HG02870 (cell line): ENCODE results near the gene PHTF2.
A peak's percentile ranks its signal among the peaks of the same experiment; 100 is the strongest.
"Not testable (repeated sequence)": the region's sequence is repeated elsewhere in the genome, so short reads cannot be mapped to it uniquely, and the experiment has no call there.

Experiments used
- ATAC-seq: cut with Tn5 transposase; IDR thresholded peaks from one replicate; pipeline ENCODE4 v1.9.1; 2021; ENCODE audit warnings: mild to moderate bottlenecking, moderate library complexity; ENCODE audit not compliant: unreplicated experiment

The PHTF2 gene

GRCh38 chr7:77873416-77874327 lies 75.1 kb downstream of the PHTF2 start:
- ATAC-seq: not testable (repeated sequence)

GRCh38 chr7:77877791-77878190 lies 79.2 kb downstream of the PHTF2 start:
- no peak for ATAC-seq

DNA sequence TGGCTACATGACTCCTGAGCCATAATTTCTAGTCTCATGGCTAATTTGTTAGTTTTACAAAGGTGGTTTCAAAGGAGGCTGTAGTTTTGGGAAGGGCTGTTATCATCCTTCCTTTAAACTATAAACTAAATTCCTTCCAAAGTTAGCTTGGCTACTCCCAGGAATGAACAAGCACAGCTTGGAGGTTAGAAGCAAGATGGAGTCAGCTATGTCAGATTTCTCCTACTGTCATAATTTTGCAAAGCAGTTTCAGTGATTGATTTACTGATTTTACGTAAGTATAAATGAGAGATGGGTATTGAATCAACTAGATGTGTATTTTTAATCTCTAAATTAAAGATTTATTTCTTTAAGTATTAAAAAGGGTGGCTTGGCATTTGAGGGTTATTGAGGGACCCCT lies 79.9 kb downstream of the PHTF2 start:
- no peak for ATAC-seq

DNA sequence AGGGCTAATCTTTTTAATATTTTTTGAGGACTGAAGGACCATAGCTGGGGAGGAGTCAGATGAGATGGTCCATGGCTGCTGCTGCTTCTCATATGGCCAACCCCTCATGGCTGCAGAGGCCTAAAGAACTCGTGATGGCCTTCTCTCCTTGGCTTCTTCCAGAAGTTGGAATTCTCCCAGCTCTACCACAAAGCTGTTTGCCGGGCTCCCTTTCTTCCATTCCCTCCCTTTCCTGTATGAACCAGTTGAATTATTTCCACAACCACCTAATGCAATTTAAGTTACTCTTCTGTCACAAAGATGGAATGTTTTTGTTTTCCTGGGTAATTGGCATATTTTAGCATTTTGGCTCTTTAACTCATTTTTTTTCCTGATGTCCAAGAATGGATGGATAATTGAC lies 80.7 kb downstream of the PHTF2 start:
- ATAC-seq: no peak

- no peak for ATAC-seq
These were observed 83.3 kb downstream of the PHTF2 start for GRCh38 chr7:77881871-77882270.

GRCh38 chr7:77885155-77885554 lies 86.6 kb downstream of the PHTF2 start:
- no peak for ATAC-seq

GRCh38 chr7:77887567-77887966 lies 89.0 kb downstream of the PHTF2 start:
- peak; percentile 51 for ATAC-seq

DNA sequence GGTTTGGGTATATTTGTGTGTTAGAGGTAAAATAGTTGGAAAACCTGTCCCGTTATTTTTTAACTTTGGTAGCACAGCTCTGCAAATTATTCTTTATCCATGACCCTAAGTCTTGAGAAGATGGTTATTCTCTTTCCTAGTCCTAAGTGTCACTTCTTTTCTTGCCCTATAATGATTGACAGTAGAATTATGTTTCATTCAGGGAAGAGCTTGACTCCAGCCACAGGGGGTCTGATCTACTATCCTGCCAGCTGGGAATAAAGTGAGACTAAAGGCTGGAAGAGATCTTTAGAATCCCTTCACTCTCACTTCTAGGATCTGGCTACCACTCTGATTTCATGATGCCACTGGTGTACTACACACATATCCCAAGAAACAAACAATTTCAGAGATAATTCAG lies 90.4 kb downstream of the PHTF2 start:
- no peak for ATAC-seq

DNA sequence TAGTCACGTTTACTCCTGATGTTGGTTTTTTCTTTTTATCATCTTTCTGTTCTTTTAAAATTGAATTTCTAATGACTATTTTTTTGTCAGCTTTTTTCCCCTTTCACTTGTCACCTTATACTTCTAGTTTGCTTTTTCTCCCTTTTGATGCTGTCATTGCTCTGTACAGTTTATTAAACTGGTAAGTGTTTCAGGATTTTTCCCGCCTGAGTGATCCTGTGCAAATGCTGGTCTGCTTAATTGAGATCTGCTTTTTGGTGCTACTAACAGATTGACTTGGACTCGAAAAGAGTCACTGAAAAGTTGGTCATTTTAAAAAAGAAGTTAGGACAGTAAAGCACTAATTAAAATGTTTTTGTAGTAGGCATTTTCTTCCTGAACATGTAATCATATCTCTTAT lies 95.2 kb downstream of the PHTF2 start:
- ATAC-seq: no peak

- no peak for ATAC-seq
These were observed 96.1 kb downstream of the PHTF2 start for GRCh38 chr7:77894574-77895091.

DNA sequence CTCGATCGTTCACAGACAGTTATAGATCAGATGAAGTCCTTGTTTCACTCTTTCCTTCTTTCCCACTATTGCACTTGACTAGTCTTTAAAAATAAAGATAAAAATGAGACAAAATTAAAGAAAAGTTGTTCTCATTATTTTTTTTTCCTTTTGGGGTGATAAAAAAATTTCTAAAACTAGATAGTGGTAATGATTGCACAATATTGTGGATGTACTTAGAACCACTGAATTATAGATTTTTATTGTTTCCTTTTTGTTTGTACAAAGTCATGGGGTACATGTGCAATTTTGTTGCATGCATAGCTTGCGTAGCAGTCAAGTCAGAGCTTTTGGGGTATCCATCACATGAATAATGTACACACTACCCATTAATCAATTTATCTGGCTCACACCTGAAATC lies 97.3 kb downstream of the PHTF2 start:
- ATAC-seq: no peak

GRCh38 chr7:77897004-77897547 lies 98.5 kb downstream of the PHTF2 start:
- ATAC-seq: no peak

- ATAC-seq: no peak
These were observed 100.9 kb downstream of the PHTF2 start for GRCh38 chr7:77899516-77899915.

GRCh38 chr7:77903597-77903996 lies 105.0 kb downstream of the PHTF2 start:
- ATAC-seq: no peak

GRCh38 chr7:77904252-77904651 lies 105.7 kb downstream of the PHTF2 start:
- no peak for ATAC-seq

- ATAC-seq: no peak
These were observed 108.7 kb downstream of the PHTF2 start for GRCh38 chr7:77907281-77907680.

DNA sequence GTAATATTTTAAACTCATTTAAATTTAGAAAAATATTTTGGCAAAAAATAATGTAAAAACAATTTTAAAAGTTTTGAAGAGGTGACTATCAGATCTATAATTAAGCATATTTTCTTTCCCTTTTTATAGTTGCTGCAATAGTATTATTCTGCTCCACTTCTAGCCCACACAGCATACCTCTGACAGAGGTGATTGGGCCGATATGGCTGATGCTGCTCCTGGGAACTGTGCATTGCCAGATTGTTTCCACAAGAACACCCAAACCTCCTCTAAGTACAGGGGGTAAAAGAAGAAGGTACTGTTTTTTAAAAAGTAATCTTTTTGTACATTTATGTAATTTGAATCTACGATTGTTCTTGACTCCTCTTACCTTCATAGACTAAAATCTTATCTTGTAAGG lies 110.1 kb downstream of the PHTF2 start:
- no peak for ATAC-seq

- ATAC-seq: no peak
These were observed 111.6 kb downstream of the PHTF2 start for GRCh38 chr7:77910124-77910523.

DNA sequence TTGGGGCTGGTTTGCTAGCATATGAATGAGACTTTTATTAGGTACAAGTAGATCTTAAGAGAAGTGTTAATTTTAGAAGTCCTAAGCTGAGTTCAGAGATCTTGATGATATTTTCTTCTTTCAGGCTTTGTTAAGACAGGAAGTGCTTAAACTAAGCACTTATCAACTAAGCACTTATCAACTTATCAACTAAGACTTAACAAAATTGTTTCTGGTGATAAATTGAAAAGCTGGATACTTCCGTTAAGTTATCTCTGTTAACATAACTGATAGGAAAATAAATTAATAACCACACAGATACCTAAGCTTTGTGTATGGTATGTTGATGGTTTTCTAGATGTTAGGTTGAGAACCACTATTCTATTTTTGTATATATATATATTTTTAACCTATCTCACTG lies 113.7 kb downstream of the PHTF2 start:
- no peak for ATAC-seq

GRCh38 chr7:77913977-77914607 lies 115.5 kb downstream of the PHTF2 start:
- no peak for ATAC-seq

DNA sequence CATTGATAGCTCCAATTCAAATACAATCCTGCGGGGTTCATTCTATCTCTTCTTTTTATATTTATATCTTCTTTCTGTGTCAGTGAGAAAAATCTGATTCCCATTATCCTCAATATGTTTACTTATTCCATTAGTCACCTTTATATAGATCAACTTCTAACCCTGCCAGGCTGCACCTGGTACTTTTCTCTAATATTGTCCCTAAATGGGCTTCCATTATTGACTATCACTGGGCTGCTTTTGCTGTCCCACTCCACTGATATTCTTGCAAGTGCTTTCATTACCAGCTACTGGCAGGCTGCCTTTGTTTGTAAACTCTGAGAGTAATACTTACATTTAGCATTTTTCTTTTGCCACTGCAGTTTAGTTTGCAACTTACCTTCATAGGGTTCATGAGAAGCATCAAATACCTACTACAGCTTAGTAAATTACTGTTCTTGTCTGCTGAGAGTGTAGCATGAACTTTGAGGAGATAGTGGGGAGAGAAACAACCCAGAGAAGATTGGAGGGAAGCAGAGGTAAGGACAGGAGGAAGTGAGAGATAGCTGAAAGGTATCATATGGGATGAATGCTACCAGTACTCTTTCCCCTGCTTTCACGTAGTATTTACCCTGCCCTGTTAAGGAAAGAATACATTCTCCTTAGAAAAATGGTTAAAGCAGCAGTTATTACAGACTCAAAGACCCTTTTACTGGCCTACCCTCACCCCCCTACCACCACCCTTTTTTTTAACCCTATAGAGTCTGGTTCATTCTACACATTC lies 119.1 kb downstream of the PHTF2 start:
- no peak for ATAC-seq
